GM18951 (cell line): ENCODE results near the gene FCMR.
A peak's percentile ranks its signal among the peaks of the same experiment; 100 is the strongest.
"Not testable (repeated sequence)": the region's sequence is repeated elsewhere in the genome, so short reads cannot be mapped to it uniquely, and the experiment has no call there.

Experiments
- POLR2A ChIP-seq: IDR thresholded peaks from 4 replicates; pipeline ENCODE4 v1.6.1; 2011; ENCODE audit warnings: mild to moderate bottlenecking; ENCODE audit not compliant: insufficient read length, insufficient read depth; ENCODE audit errors: extremely low read depth
- in situ Hi-C: fragments of 300-500 bp; cut with MboI; formaldehyde crosslinking; loops from one replicate; pipeline ENCODE4 v1.12.0; 2022; ENCODE audit warnings: low sequenced_read_pairs, mixed read lengths, inconsistent platforms; ENCODE audit not compliant: unreplicated experiment

The FCMR gene

DNA sequence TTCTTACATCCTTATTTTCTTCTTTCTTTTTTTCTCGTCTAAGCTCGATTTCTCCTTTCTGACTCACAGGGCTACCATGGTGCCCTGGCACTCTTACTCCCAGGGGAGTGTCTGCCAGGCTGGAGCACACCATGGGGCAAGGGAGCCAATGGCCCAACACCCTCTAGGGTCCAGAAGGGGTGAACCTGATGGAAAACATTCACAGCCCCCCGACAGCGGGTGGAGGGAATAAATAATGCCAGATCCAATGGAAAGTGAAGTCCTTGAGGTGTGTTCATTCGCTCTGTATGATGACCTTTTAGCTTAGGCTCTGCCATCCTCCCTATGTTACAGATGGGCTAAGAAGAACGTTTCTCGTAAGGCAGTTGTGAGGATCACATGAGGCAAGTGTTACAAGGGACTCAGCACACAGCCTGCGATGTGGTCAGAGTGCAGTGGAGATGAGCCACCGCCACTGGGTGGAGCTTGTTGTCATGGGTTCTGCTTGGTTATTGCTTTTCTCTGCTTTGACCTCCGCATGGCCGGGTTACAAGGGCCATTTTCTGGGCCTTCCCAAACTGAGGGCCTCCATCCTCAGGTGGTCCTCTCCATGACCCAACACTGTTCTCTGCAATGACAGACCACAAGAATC, 3.5 kb upstream of the FCMR start:
- in situ Hi-C loops: no loop called here
- peak; percentile 34 for TF ChIP-seq POLR2A

DNA sequence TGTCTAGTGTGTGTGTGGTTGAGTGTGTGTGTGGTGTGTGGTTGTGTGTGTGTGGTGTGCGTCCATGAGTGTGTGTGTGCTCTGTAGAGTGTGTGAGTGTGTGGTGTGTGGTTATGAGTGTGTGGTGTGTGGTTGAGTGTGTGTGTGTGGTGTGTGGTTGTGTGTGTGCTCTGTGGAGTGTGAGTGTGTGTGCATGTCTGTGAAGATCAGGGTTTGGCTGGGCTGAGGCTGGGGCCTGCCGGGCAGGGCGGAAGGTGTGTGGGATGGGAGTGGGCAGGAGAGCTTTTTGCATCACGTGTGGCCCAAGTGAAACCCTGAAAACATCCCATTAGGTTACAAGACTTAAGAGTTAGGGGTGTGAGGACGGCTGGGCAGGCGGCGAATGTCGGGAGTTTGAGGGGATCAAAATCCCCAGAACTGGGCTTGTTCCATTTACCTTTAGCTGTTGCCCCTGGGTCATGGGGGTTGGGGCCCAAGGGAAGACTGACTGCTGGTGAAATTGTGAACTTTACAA, 2.9 kb upstream of the FCMR start:
- peak; percentile 23 for TF ChIP-seq POLR2A
- in situ Hi-C loops: no loop called here

DNA sequence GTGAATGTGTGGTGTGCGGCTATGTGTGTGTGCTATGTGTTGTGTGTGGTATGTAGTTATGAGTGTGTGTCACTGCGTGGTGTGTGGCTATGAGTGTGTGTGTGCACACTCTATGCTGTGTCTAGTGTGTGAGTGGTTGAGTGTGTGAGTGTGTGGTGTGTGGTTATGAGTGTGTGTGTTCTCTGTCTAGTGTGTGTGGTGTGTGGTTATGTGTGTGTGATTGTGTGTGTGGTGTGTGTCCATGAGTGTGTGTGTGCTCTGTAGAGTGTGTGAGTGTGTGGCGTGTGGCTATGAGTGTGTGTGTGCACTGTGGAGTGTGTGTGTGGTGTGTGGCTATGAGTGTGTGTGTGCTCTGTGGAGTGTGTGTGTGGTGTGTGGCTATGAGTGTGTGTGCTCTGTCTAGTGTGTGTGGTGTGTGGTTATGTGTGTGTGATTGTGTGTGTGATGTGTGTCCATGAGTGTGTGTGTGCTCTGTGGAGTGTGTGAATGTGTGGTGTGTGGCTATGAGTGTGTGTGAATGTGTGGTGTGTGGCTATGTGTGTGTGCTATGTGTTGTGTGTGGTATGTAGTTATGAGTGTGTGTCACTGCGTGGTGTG, 2.3 kb upstream of the FCMR start:
- peak; percentile 8 for TF ChIP-seq POLR2A
- in situ Hi-C loops: not testable (repeated sequence)

DNA sequence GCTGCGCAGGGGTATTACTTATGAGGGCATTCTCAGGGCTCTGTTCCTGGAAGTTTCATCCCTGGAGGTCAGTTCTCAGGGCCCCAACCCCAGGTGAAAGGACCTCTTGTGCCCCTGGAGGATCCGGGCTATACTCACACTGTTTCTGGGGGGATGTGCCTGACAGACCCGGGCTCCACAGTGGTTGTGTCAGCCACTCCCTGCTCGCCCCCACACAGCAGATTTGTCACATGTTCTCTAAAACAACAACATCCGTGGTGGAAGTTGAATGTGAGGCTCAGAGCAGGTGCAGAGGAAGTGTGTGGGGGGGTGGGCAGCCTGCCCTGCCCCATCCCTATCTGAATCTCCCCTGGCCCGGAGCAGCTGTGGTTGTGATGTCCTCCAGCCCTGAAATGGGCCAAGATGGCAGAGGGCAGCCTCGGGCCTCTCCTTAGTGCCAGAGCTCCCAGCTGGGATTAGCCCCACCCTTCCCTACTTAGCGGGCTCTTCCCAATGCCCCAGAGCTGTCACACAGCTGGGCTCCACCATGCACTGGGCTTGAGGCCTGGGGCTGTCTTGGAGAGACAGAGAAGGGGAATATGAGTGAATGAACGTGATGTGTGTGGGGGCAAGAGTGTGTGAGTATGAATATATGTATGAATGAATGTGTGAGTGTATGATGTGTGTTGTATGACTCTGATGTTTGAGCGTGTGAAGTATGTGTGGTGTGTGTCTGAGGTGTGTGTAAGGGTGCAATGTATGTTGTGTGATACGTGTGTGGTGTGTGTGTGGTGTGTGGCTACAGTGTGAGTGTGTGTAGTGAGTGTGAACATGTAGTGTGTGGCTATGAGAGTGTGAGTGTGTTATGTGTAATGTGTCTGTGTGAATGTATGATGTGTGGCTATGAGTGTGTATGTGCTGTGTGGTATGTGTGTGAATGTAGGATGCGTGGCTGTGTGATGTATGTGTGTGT, 1.5 kb upstream of the FCMR start:
- in situ Hi-C loops: no loop called here
- TF ChIP-seq POLR2A: peak; percentile 61

DNA sequence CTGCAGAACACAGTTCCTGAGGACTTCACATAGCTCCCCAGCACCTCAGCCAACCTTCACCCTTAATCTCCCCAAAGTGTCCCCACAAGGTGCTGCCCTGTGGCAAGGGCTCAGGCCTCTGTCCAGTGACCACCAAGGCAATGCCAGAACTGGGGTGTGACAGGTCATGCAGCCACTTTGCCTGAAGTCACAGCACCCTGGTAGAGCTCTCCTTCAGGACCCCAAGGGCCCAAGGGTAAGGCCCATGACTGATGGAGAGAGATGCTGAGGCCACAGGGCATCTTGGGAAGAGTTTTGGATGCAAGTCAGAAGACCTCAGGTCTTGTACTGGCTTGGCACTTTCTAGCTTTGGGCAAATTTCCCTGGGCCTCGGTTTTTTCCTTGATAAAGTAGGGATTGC, 783 bp upstream of the FCMR start:
- in situ Hi-C loops: no loop called here
- TF ChIP-seq POLR2A: no peak

DNA sequence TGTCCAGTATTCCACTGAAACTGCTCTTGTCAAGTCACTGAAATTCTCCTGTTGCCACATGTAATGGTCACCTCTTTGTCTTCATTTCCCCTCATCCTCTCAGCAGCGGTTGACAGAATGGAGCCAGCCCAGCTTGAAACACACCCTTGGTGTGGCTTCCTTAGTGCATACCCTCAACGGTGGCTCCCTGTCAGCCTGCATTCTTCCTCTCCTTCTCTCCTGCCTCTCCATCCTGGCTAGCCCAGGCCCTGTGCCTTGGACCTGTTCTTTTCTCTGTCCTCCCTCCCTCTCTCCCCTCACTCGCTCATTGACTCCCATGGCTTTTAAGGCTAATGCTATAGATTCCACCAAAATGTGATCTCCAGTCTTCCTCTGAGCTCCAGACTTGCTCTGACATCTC, 3.7 kb downstream of the FCMR start:
- TF ChIP-seq POLR2A: no peak
- in situ Hi-C loops: no loop called here

DNA sequence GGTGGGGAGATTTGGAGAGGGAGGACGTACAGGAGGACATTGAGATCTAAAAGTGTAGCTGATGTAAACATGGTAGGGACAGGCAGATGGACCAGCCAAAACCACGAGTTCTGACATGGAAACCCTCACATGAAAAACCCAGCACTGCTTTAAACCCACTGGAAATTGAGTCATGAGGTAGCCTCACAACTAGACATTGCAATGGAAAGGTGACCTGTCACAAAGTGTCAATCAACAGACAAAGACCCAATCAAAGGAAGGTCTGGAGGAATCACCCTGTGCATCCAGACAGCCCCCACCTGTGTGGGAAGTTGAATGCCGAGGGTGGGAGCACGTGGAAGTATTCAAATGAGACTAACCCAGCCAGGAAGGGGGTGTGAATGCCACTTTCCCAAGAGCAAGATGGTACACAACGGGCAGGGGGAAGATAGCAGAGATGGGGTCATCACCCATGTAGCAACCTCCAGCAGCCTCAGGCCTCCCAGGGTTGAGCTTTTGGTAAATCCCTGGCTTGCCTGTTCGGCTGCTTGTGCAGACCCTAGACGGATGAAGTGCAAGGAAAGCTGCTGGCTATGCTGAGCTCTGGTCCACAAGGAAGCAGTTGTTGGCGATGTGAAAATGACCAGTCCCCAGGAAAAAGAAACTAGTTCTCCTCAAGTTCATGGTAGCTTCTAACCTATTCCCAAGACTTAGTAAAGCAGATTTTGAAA, 5.6 kb downstream of the FCMR start:
- in situ Hi-C loops: no loop called here
- TF ChIP-seq POLR2A: no peak

DNA sequence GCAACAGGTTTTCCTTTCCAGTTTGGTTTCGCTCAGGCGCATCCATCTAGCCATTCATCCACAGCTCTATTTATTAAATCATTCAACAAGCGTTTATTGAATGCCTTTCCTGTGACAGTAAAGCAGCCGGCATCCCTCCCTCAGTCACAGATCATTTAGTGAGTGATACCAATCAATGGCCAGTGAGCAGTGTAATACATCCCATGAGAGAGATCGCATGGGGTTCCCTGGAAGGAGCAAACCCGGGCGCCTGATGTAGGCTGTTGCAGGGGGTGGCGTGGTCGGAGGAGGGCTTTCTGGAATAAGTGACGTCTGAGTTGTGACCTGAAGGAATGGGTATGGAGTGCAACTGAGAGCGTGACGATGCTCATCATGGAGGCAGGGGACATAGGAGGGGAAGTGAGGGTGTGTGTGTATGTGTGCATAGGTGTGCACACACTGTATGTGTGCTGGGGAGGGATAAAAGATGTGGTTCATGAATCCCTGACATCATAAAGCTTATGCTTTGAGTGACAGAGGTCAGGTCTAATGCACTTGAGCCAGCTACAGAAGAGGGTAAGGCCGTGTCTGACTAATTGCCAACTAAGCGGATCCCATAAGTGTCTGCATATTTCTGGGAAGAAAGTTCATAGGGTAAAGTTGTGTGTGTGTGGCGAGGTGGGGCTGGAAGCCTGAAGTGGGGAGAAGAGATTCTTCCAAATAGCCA, 6.6 kb downstream of the FCMR start:
- in situ Hi-C loops: no loop called here
- no peak for TF ChIP-seq POLR2A

DNA sequence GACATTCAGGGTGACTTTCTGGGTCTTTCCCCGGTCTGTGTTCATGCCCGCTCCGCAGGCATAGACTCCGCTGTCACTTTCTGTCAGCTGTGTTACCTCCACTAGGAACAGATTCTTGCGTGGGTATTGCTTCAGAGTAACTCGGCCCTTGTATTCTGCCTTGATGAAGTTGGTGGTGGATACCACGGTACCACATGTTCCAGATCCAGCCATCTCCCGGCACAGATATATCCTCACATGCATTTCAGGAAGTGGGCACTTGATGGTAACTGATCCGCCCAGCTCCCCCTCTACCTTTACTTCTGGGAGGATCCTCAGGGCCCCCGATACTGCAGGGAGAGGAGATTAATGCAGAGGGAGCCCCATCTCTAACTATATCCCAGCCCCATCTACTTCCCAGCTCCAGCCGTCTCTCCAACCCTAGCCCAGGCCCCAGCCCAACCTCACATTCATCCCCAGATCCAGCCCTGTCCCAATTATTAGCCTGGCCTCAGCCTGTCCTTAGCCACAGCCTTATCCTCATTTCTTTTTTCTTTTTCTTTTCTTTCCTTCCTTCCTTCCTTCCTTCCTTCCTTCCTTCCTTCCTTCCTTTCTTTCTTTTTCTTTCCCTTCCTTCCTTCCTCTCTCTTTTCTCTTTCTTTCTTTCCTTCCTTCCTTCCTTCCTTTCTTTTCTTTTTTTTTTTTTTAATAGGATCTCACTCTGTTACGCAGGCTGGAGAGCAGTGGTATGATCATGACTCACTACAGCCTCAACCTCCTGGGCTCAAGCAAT, 7.8 kb downstream of the FCMR start:
- in situ Hi-C loops: loop anchor here (5.0 kb wide), 1 partner anchor 177 kb away; no protein-coding TSS in a partner anchor
- no peak for TF ChIP-seq POLR2A

DNA sequence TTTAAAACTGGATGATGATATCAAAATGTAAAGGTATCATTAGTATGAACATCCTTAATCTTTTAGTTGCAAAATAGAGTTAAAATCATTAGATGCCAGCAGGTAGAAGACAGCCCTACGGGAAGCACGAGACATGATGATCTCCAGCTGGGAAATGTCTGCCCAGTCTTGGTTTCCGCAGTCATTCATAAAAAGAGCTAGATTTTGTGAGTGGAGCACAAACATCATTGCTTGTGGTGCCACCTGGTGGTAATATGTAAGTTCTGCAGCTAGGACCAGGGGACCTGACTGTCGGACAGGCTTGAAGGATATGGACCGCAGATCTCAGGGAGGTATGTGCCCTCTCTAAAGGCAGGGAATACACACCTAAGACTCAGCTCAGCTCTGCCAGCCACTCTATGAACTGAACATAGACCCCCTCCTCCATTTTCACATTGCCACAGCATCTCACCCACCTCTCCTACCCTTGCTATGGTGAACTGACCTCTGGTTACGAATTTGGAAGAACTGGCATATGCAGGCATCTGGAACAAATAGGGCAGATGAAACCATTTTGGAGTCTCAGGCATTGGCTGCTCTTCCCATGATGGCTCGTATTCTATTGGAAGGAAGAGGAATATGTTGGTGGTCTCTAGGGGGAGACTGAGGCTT, 9.2 kb downstream of the FCMR start:
- no peak for TF ChIP-seq POLR2A
- in situ Hi-C loops: loop anchor here (5.0 kb wide), 1 partner anchor 175 kb away; no protein-coding TSS in a partner anchor

DNA sequence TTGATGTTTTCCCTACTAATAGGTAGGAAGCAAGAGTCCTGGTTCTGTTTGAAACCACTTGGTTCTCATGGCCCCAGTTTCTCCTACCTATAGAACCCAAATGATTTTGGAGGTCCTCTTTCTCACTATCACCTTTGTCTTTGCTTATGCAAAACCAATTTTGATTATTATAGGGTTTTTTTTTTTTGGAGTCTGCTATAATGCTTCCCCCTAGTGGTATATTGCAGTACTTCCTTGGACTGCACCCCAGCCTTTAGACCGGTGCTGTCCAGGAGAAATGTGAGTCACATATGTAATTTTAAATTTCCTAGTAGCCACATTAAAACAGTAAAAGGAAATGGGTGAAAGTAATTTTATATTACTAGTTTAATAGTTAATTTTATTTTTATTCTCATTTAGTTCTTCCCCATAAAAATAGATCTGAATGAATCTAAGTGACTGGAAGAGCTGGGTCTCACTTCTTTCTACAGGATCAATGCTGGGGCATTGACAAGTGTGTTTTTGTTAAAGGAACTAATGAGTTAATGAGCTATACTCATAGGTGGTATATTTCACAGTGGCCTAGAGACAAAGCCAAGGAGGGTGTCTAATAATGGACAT, 10.6 kb downstream of the FCMR start:
- TF ChIP-seq POLR2A: no peak
- in situ Hi-C loops: loop anchor here (5.0 kb wide), 1 partner anchor 174 kb away; no protein-coding TSS in a partner anchor
